ENCODE measurements around the gene KLF13.

DNA sequence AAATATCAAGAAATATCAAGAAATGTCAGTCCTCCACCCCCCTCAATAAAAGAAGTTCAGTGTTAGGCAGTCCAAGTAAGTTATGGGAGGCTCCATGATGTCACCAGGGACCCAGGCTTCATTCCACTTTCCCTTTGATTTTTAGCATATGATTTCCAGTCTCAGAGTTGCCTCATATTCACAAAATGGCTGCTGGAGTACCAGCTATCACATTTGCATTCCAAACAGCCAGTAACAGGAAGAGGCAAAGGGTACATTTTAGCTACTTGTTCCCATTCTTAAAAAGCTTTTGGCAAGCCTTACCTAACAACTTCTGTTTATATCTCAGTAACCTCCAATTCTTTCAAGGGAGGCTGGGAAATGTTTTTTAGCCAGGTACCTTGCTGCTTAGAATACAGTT is 13.4 kb upstream of the KLF13 start:
- TF ChIP-seq POLR2AphosphoS5 (IDR thresholded peaks at IDR 0.05; ENCODE audit: low read depth, low read length), result no peak
- TF ChIP-seq, protein P1, sequence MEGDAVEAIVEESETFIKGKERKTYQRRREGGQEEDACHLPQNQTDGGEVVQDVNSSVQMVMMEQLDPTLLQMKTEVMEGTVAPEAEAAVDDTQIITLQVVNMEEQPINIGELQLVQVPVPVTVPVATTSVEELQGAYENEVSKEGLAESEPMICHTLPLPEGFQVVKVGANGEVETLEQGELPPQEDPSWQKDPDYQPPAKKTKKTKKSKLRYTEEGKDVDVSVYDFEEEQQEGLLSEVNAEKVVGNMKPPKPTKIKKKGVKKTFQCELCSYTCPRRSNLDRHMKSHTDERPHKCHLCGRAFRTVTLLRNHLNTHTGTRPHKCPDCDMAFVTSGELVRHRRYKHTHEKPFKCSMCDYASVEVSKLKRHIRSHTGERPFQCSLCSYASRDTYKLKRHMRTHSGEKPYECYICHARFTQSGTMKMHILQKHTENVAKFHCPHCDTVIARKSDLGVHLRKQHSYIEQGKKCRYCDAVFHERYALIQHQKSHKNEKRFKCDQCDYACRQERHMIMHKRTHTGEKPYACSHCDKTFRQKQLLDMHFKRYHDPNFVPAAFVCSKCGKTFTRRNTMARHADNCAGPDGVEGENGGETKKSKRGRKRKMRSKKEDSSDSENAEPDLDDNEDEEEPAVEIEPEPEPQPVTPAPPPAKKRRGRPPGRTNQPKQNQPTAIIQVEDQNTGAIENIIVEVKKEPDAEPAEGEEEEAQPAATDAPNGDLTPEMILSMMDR (IDR thresholded peaks at IDR 0.05), result no peak
- TF ChIP-seq, protein P2, sequence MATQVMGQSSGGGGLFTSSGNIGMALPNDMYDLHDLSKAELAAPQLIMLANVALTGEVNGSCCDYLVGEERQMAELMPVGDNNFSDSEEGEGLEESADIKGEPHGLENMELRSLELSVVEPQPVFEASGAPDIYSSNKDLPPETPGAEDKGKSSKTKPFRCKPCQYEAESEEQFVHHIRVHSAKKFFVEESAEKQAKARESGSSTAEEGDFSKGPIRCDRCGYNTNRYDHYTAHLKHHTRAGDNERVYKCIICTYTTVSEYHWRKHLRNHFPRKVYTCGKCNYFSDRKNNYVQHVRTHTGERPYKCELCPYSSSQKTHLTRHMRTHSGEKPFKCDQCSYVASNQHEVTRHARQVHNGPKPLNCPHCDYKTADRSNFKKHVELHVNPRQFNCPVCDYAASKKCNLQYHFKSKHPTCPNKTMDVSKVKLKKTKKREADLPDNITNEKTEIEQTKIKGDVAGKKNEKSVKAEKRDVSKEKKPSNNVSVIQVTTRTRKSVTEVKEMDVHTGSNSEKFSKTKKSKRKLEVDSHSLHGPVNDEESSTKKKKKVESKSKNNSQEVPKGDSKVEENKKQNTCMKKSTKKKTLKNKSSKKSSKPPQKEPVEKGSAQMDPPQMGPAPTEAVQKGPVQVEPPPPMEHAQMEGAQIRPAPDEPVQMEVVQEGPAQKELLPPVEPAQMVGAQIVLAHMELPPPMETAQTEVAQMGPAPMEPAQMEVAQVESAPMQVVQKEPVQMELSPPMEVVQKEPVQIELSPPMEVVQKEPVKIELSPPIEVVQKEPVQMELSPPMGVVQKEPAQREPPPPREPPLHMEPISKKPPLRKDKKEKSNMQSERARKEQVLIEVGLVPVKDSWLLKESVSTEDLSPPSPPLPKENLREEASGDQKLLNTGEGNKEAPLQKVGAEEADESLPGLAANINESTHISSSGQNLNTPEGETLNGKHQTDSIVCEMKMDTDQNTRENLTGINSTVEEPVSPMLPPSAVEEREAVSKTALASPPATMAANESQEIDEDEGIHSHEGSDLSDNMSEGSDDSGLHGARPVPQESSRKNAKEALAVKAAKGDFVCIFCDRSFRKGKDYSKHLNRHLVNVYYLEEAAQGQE (IDR thresholded peaks at IDR 0.05; ENCODE audit: insufficient read depth in 1 of 2, low read depth in 2 of 2, low read length in 1 of 2), result no peak
- no peak for TF ChIP-seq TCF7L2 (IDR thresholded peaks at IDR 0.05; ENCODE audit: low read depth, low read length)
